ENCODE results near the gene FUCA1.

The FUCA1 gene

DNA sequence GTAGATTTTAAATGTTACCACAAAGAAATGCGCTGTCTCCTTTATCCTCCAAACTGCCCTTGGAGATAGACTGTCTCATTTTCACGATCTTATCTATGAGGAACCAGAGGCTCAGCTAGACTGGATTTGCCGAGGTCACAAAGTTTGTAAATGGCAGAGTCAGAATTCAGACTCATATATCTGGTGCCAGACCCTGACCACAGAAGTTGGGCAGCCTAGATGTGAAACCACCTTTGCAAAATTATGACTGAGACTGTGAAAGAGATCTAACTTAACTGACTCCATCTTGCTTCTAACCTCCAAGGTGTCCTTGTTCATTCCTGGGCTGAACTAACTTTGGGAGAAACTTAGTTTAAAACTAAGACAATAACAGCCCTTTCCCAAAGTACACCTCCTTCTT lies 31.0 kb upstream of the FUCA1 start:
- peak overlapping the region; percentile 27 for H3K4me2 ChIP-seq
- TF ChIP-seq, protein P1, sequence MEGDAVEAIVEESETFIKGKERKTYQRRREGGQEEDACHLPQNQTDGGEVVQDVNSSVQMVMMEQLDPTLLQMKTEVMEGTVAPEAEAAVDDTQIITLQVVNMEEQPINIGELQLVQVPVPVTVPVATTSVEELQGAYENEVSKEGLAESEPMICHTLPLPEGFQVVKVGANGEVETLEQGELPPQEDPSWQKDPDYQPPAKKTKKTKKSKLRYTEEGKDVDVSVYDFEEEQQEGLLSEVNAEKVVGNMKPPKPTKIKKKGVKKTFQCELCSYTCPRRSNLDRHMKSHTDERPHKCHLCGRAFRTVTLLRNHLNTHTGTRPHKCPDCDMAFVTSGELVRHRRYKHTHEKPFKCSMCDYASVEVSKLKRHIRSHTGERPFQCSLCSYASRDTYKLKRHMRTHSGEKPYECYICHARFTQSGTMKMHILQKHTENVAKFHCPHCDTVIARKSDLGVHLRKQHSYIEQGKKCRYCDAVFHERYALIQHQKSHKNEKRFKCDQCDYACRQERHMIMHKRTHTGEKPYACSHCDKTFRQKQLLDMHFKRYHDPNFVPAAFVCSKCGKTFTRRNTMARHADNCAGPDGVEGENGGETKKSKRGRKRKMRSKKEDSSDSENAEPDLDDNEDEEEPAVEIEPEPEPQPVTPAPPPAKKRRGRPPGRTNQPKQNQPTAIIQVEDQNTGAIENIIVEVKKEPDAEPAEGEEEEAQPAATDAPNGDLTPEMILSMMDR (conservative IDR thresholded peaks at IDR 0.05; ENCODE audit: low read depth, low read length): no peak

GRCh38 chr1:23897083-23897482 lies 29.0 kb upstream of the FUCA1 start:
- no peak overlapping the region for H3K9ac ChIP-seq
- no peak overlapping the region for H2AFZ ChIP-seq (ENCODE audit: low read depth)
- H3K27me3 ChIP-seq (ENCODE audit: insufficient read depth, low read depth): no peaks in the 10 kb centered on the region
- TF ChIP-seq, protein P1 (conservative IDR thresholded peaks at IDR 0.05; ENCODE audit: low read depth, low read length): no peak
- H3K4me1 ChIP-seq (ENCODE audit: low read depth, poor library complexity, severe bottlenecking): peaks cover 44% of the 10 kb centered on the region
- no peak overlapping the region for H3K4me2 ChIP-seq
- no peaks in the 10 kb centered on the region for H3K36me3 ChIP-seq (ENCODE audit: insufficient read depth)
- H3K27ac ChIP-seq: no peak overlapping the region
- H3K79me2 ChIP-seq (ENCODE audit: insufficient read depth, low read depth): no peaks in the 10 kb centered on the region
- H4K20me1 ChIP-seq (ENCODE audit: insufficient read depth): no peaks in the 10 kb centered on the region
- H3K4me3 ChIP-seq (IDR thresholded peaks at IDR 0.05; ENCODE audit: insufficient read depth, low read depth, low read length): no peak overlapping the region

More for the DNA sequence above, 31.0 kb upstream of the FUCA1 start:
- no peaks in the 10 kb centered on the region for H3K27me3 ChIP-seq (ENCODE audit: insufficient read depth, low read depth)
- H3K4me1 ChIP-seq (ENCODE audit: low read depth, poor library complexity, severe bottlenecking): peaks cover 51% of the 10 kb centered on the region
- no peaks in the 10 kb centered on the region for H4K20me1 ChIP-seq (ENCODE audit: insufficient read depth)
- no peaks in the 10 kb centered on the region for H3K79me2 ChIP-seq (ENCODE audit: insufficient read depth, low read depth)
- peak overlapping the region; percentile 86 for H3K27ac ChIP-seq
- H3K4me3 ChIP-seq (IDR thresholded peaks at IDR 0.05; ENCODE audit: insufficient read depth, low read depth, low read length): no peak overlapping the region
- H3K9ac ChIP-seq: peak overlapping the region; percentile 43; the same call in 1 of the 2 replicates
- H2AFZ ChIP-seq (ENCODE audit: low read depth): peak overlapping the region; percentile 48; the same call in 1 of the 2 replicates
- no peaks in the 10 kb centered on the region for H3K36me3 ChIP-seq (ENCODE audit: insufficient read depth)

- Histone ChIP-seq H3K79me2 (ENCODE audit: insufficient read depth, low read depth) (no peaks in the 10 kb centered on the region), H3K27ac (no peak overlapping the region), H3K36me3 (ENCODE audit: insufficient read depth) (no peaks in the 10 kb centered on the region), H3K4me3 (IDR thresholded peaks at IDR 0.05; ENCODE audit: insufficient read depth, low read depth, low read length) (no peak overlapping the region), H3K9ac (no peak overlapping the region), H3K4me1 (ENCODE audit: low read depth, poor library complexity, severe bottlenecking) (peaks cover 44% of the 10 kb centered on the region), H2AFZ (ENCODE audit: low read depth) (no peak overlapping the region), H4K20me1 (ENCODE audit: insufficient read depth) (no peaks in the 10 kb centered on the region), H3K4me2 (no peak overlapping the region), H3K27me3 (ENCODE audit: insufficient read depth, low read depth) (no peaks in the 10 kb centered on the region)
- TF ChIP-seq, protein P1 (conservative IDR thresholded peaks at IDR 0.05; ENCODE audit: low read depth, low read length): no peak
Observed at GRCh38 chr1:23896491-23896890, 28.4 kb upstream of the FUCA1 start.

GRCh38 chr1:23895993-23896392 lies 27.9 kb upstream of the FUCA1 start:
- Histone ChIP-seq H3K9ac (no peak overlapping the region), H4K20me1 (ENCODE audit: insufficient read depth) (no peaks in the 10 kb centered on the region), H3K27me3 (ENCODE audit: insufficient read depth, low read depth) (no peaks in the 10 kb centered on the region), H3K4me3 (IDR thresholded peaks at IDR 0.05; ENCODE audit: insufficient read depth, low read depth, low read length) (no peak overlapping the region), H3K36me3 (ENCODE audit: insufficient read depth) (no peaks in the 10 kb centered on the region), H3K4me1 (ENCODE audit: low read depth, poor library complexity, severe bottlenecking) (peaks cover 42% of the 10 kb centered on the region), H3K79me2 (ENCODE audit: insufficient read depth, low read depth) (no peaks in the 10 kb centered on the region), H2AFZ (ENCODE audit: low read depth) (no peak overlapping the region), H3K27ac (no peak overlapping the region), H3K4me2 (no peak overlapping the region)
- TF ChIP-seq, protein P1 (conservative IDR thresholded peaks at IDR 0.05; ENCODE audit: low read depth, low read length): no peak

All from KMS-11 (cell line).